SK-N-SH treated with all-trans-retinoic acid at 6 μM for 48 hours (cell line): ENCODE results near the gene TMEM167B.

Source experiments
- ATAC-seq: fragments of 200-7000 bp; cut with Tn5 transposase; 3 replicates; pipeline ENCODE4 v1.9.1; 2020; ENCODE audit warnings: mild to moderate bottlenecking, moderate library complexity
- ARNTL ChIP-seq: fragments of 450-650 bp; formaldehyde crosslinking; IDR thresholded peaks from 2 replicates; pipeline ENCODE4 v1.5.0; 2020; ENCODE audit warnings: low read depth, mild to moderate bottlenecking, moderate library complexity, borderline replicate concordance
- BACH2 ChIP-seq: fragments of 250-450 bp; sonication (Bioruptor Pico); IDR thresholded peaks from 2 replicates; pipeline ENCODE4 v1.9.0; 2021; ENCODE audit warnings: mild to moderate bottlenecking, borderline replicate concordance
- CREB5 ChIP-seq: fragments of 250-450 bp; sonication (Bioruptor Pico); IDR thresholded peaks from 2 replicates; pipeline ENCODE4 v1.5.1; 2020; ENCODE audit warnings: low read depth, mild to moderate bottlenecking, moderate library complexity
- CSDC2 ChIP-seq: fragments of 250-450 bp; sonication (Bioruptor Pico); IDR thresholded peaks from 2 replicates; pipeline ENCODE4 v1.5.0; 2020; ENCODE audit warnings: mild to moderate bottlenecking, moderate library complexity
- CSRNP3 ChIP-seq: fragments of 250-450 bp; sonication (Bioruptor Pico); IDR thresholded peaks from 2 replicates; pipeline ENCODE4 v1.5.1; 2021; ENCODE audit warnings: mild to moderate bottlenecking, moderate library complexity
- GLIS3 ChIP-seq: fragments of 250-450 bp; sonication (Bioruptor Pico); IDR thresholded peaks from 2 replicates; pipeline ENCODE4 v1.5.0; 2020; ENCODE audit warnings: mild to moderate bottlenecking, moderate library complexity
- ISL1 ChIP-seq: fragments of 250-450 bp; sonication (Bioruptor Pico); IDR thresholded peaks from 2 replicates; pipeline ENCODE4 v2.1.2; 2022; ENCODE audit warnings: mild to moderate bottlenecking, moderate library complexity
- OSR1 ChIP-seq: fragments of 250-450 bp; sonication (Bioruptor Pico); IDR thresholded peaks from 2 replicates; pipeline ENCODE4 v1.8.0; 2022; ENCODE audit warnings: moderate library complexity, mild to moderate bottlenecking, inconsistent platforms
- PATZ1 ChIP-seq: fragments of 250-450 bp; sonication (Bioruptor Pico); IDR thresholded peaks from 2 replicates; pipeline ENCODE4 v1.8.0; 2020; ENCODE audit warnings: mild to moderate bottlenecking, moderate library complexity, borderline replicate concordance
- PPARA ChIP-seq: fragments of 250-450 bp; sonication (Bioruptor Pico); IDR thresholded peaks from 2 replicates; pipeline ENCODE4 v1.5.0; 2020; ENCODE audit warnings: mild to moderate bottlenecking, borderline replicate concordance
- RARB ChIP-seq: fragments of 250-450 bp; sonication (Bioruptor Pico); IDR thresholded peaks from 2 replicates; pipeline ENCODE4 v1.8.0; 2021; ENCODE audit warnings: mild to moderate bottlenecking, moderate library complexity
- SNAI2 ChIP-seq: fragments of 250-450 bp; sonication (Bioruptor Pico); IDR thresholded peaks from 2 replicates; pipeline ENCODE4 v1.5.0; 2020; ENCODE audit warnings: mild to moderate bottlenecking, moderate library complexity
- TCF4 ChIP-seq: fragments of 250-450 bp; sonication (Bioruptor Pico); IDR thresholded peaks from 2 replicates; pipeline ENCODE4 v1.8.0; 2021; ENCODE audit warnings: mild to moderate bottlenecking, moderate library complexity, borderline replicate concordance
- TOX ChIP-seq: fragments of 250-450 bp; sonication (Bioruptor Pico); IDR thresholded peaks from 2 replicates; pipeline ENCODE4 v1.8.0; 2021; ENCODE audit warnings: mild to moderate bottlenecking, moderate library complexity, borderline replicate concordance
- TSHZ2 ChIP-seq: fragments of 250-450 bp; sonication (Bioruptor Pico); IDR thresholded peaks from 2 replicates; pipeline ENCODE4 v1.5.0; 2020; ENCODE audit warnings: mild to moderate bottlenecking, moderate library complexity
- ZC3H10 ChIP-seq: fragments of 250-450 bp; sonication (Bioruptor Pico); IDR thresholded peaks from 2 replicates; pipeline ENCODE4 v1.5.1; 2021; ENCODE audit warnings: mild to moderate bottlenecking, moderate library complexity
- ZFP3 ChIP-seq: fragments of 250-450 bp; sonication (Bioruptor Pico); IDR thresholded peaks from 2 replicates; pipeline ENCODE4 v1.5.0; 2020; ENCODE audit warnings: mild to moderate bottlenecking, moderate library complexity
- ZFP30 ChIP-seq: fragments of 450-650 bp; formaldehyde crosslinking; IDR thresholded peaks from 2 replicates; pipeline ENCODE4 v1.5.0; 2022; ENCODE audit warnings: mild to moderate bottlenecking, moderate library complexity
- ZNF565 ChIP-seq: fragments of 450-650 bp; formaldehyde crosslinking; conservative IDR thresholded peaks from 2 replicates; pipeline ENCODE4 v1.5.0; 2020; ENCODE audit warnings: low read depth, mild to moderate bottlenecking, moderate library complexity
- ZNF8 ChIP-seq: fragments of 450-650 bp; formaldehyde crosslinking; IDR thresholded peaks from 2 replicates; pipeline ENCODE4 v1.5.0; 2020; ENCODE audit warnings: mild to moderate bottlenecking, moderate library complexity

Gene TMEM167B

GRCh38 chr1:109083501-109083900 is 7.1 kb upstream of the TMEM167B start (continued):
- TF ChIP-seq TCF4 (CRISPR knock-in tag) (no peak), SNAI2 (CRISPR knock-in tag) (no peak)

- TF ChIP-seq ISL1 (CRISPR knock-in tag) (no peak), ZNF565 (CRISPR knock-in tag) (no peak), SNAI2 (CRISPR knock-in tag) (no peak), PPARA (no peak), ZFP30 (no peak), GLIS3 (CRISPR knock-in tag) (no peak), TOX (CRISPR knock-in tag) (no peak), CSRNP3 (CRISPR knock-in tag) (no peak), ZNF8 (CRISPR knock-in tag) (no peak), BACH2 (CRISPR knock-in tag) (no peak), ARNTL (no peak), ZFP3 (CRISPR knock-in tag) (no peak)
- TF ChIP-seq, all 23 proteins: peak for 0
- no peak for ATAC-seq
Observed at GRCh38 chr1:109083923-109084322, 6.6 kb upstream of the TMEM167B start.

- no peak for TF ChIP-seq PATZ1 (CRISPR knock-in tag)
- no peak for TF ChIP-seq ZFP30
- TF ChIP-seq OSR1 (CRISPR knock-in tag) = no peak
- no peak for TF ChIP-seq ISL1 (CRISPR knock-in tag)
- TF ChIP-seq RARB (CRISPR knock-in tag) = no peak
- no peak for TF ChIP-seq TSHZ2 (CRISPR knock-in tag)
- TF ChIP-seq CREB5 (CRISPR knock-in tag) = no peak
- no peak for TF ChIP-seq CSRNP3 (CRISPR knock-in tag)
- no peak for TF ChIP-seq CSDC2 (CRISPR knock-in tag)
- TF ChIP-seq GLIS3 (CRISPR knock-in tag) = no peak
- TF ChIP-seq BACH2 (CRISPR knock-in tag) = no peak
- no peak for TF ChIP-seq ZC3H10
- no peak for TF ChIP-seq TOX (CRISPR knock-in tag)
- TF ChIP-seq ZNF565 (CRISPR knock-in tag) = no peak
- ATAC-seq = no peak; the same call in 2 of the 3 replicates
Observed at GRCh38 chr1:109084563-109085517, 5.7 kb upstream of the TMEM167B start.
